Subcutaneous adipose tissue (tissue), 4 donors: ENCODE measurements around the gene SORBS2. TPM values are rescaled to one million over a fixed set of nuclear protein-coding genes. Genes with fewer than 3 reads are reported as not detected.

ENCODE experiments used
- total RNA-seq, 4 donors: library from RNA; depleted of rRNA; stranded (reverse); fragments of >200 nt; gene quantifications; one replicate each; pipeline ENCODE4 v1.1.0, GENCODE V29; 2016
- TF ChIP-seq, protein P1 (sequence below): fragments of 450-650 bp; IDR thresholded peaks from one replicate; pipeline ENCODE4 v1.5.1; 2016; ENCODE audit warnings: low read depth, mild to moderate bottlenecking, control low read depth, antibody characterized with exemption, moderate library complexity

SORBS2 gene
- total RNA-seq, 4 donors from 2014 or later, result 6.8 to 59.0 (median 32.0) TPM

DNA sequence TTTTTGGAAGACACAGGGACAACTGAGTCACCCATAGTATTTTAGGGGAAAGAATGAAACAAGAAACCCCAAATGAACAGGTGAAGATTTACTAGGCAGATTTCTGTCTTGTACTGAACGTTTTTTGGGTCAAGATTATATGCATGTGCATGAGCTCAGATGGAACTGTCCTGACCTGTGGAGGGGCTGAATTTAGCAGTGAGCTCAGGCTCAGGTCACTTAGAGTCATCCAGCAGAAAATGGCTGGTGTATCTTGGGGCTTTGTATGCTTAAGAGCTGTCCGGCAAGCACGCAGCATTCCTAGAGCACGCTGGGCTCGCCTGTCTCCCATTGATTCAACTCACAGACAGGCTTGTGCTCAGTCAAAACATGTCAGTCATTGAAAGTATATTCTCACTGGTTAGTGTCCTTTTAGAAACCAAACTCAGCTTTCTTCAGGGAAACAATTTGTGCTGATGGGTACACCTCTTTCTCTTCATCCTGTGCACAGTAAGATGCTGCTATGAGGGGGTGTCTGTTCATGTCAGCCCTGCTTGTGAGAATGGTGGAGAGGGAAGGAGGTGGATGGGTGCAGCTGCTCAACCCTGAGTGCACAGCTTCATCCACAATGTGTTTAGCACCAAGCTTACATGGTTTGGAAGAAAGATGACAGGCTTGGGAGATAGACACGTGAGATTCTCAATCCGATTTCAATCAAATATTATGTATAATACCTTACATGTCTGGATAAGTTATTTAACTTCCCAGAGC lies 229.2 kb downstream of the SORBS2 start:
- TF ChIP-seq, protein P1, sequence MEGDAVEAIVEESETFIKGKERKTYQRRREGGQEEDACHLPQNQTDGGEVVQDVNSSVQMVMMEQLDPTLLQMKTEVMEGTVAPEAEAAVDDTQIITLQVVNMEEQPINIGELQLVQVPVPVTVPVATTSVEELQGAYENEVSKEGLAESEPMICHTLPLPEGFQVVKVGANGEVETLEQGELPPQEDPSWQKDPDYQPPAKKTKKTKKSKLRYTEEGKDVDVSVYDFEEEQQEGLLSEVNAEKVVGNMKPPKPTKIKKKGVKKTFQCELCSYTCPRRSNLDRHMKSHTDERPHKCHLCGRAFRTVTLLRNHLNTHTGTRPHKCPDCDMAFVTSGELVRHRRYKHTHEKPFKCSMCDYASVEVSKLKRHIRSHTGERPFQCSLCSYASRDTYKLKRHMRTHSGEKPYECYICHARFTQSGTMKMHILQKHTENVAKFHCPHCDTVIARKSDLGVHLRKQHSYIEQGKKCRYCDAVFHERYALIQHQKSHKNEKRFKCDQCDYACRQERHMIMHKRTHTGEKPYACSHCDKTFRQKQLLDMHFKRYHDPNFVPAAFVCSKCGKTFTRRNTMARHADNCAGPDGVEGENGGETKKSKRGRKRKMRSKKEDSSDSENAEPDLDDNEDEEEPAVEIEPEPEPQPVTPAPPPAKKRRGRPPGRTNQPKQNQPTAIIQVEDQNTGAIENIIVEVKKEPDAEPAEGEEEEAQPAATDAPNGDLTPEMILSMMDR, result no peak

- TF ChIP-seq, protein P1, result no peak
Measured at GRCh38 chr4:185580699-185581098, 231.3 kb downstream of the SORBS2 start.

GRCh38 chr4:185578284-185578683 lies 233.7 kb downstream of the SORBS2 start:
- TF ChIP-seq, protein P1, result no peak

- TF ChIP-seq, protein P1, result no peak
Measured at GRCh38 chr4:185576962-185577950, 234.7 kb downstream of the SORBS2 start.

- TF ChIP-seq, protein P1, result no peak
Measured at GRCh38 chr4:185576314-185576961, 235.6 kb downstream of the SORBS2 start.

DNA sequence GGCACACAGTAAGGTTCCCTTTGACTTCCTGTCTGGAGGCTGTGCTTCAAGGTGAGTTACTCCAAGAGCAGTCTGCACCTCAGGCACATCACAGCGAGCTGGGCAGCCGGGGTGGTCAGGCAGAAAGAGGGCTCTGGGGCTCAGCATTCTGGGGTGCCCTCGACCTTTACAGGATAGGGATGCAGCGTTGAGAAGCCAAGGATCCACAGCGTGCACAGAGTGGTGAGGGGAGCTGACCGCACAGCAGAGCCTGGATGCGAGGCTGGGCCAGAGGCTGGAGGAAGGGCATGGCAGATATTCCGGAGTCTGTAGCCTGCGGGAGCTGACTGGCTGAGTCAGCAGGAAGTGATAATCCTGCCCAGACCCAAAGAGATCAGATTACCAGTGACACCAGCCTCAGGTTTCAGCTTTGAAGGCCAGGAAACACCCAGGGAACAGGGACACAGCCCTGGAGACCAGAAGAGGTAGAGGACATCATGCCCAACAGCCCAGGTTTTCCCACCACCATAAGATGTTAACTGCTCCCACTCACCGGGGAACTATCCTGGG lies 238.3 kb downstream of the SORBS2 start:
- TF ChIP-seq, protein P1, result no peak
